Nucleus accumbens (tissue), 56 donors: ENCODE measurements around the gene COL25A1.

Experiments used
- DNase-seq, 56 donors: peaks; one replicate each; lab custom pipeline; 2025; lab: John Stamatoyannopoulos, UW

Gene COL25A1

GRCh38 chr4:109294468-109295020 lies 7.9 kb downstream of the COL25A1 start:
- DNase-seq = no peak

- no peak for DNase-seq
Observed at GRCh38 chr4:109294006-109294405, 8.5 kb downstream of the COL25A1 start.

GRCh38 chr4:109291707-109292238 lies 10.7 kb downstream of the COL25A1 start:
- DNase-seq = no peak

- DNase-seq = no peak
Observed at GRCh38 chr4:109290918-109291317, 11.5 kb downstream of the COL25A1 start.

GRCh38 chr4:109278594-109279031 lies 23.8 kb downstream of the COL25A1 start:
- no peak for DNase-seq

GRCh38 chr4:109276482-109277095 lies 25.9 kb downstream of the COL25A1 start:
- no peak for DNase-seq

- DNase-seq = no peak
Observed at GRCh38 chr4:109275066-109275745, 27.3 kb downstream of the COL25A1 start.

- no peak for DNase-seq
Observed at GRCh38 chr4:109266891-109267290, 35.6 kb downstream of the COL25A1 start.

- DNase-seq = no peak
Observed at GRCh38 chr4:109266236-109266635, 36.2 kb downstream of the COL25A1 start.

- DNase-seq = no peak
Observed at GRCh38 chr4:109263721-109264120, 38.7 kb downstream of the COL25A1 start.

- no peak for DNase-seq
Observed at GRCh38 chr4:109256818-109257217, 45.6 kb downstream of the COL25A1 start.

- DNase-seq = no peak
Observed at GRCh38 chr4:109254845-109255244, 47.6 kb downstream of the COL25A1 start.

GRCh38 chr4:109251396-109251795 lies 51.1 kb downstream of the COL25A1 start:
- DNase-seq = no peak

- DNase-seq = no peak
Observed at GRCh38 chr4:109248322-109248900, 54.0 kb downstream of the COL25A1 start.

- no peak for DNase-seq
Observed at GRCh38 chr4:109243871-109244270, 58.6 kb downstream of the COL25A1 start.

- DNase-seq = no peak
Observed at GRCh38 chr4:109238746-109239145, 63.7 kb downstream of the COL25A1 start.

GRCh38 chr4:109235683-109236082 lies 66.8 kb downstream of the COL25A1 start:
- DNase-seq = no peak

GRCh38 chr4:109234596-109234995 lies 67.9 kb downstream of the COL25A1 start:
- DNase-seq = no peak

- DNase-seq = no peak
Observed at GRCh38 chr4:109233570-109233969, 68.9 kb downstream of the COL25A1 start.

GRCh38 chr4:109232681-109233080 lies 69.8 kb downstream of the COL25A1 start:
- no peak for DNase-seq

- no peak for DNase-seq
Observed at GRCh38 chr4:109231331-109231730, 71.1 kb downstream of the COL25A1 start.
